Measurements from ENCODE around the gene AK2.

The AK2 gene

GRCh38 chr1:33036051-33036525, 595 bp downstream of the AK2 start:
- H3K56ac ChIP-seq (ENCODE audit: low read length) = peak overlapping the region; percentile 86
- no peak overlapping the region for H2AK5ac ChIP-seq (ENCODE audit: low read length)
- H3K4ac ChIP-seq (ENCODE audit: low read depth, low read length) = no peak overlapping the region
- H2BK15ac ChIP-seq (replicated peaks; ENCODE audit: low read depth) = no peak overlapping the region
- H3K9ac ChIP-seq (ENCODE audit: low read length) = peak overlapping the region; percentile 88
- H2BK120ac ChIP-seq (ENCODE audit: low read depth, low read length) = no peak overlapping the region
- H4K8ac ChIP-seq (ENCODE audit: low read depth, low read length) = no peak overlapping the region
- H3K79me1 ChIP-seq (ENCODE audit: low read length) = peaks cover 12% of the 10 kb centered on the region
- H3K4me3 ChIP-seq (ENCODE audit: low read length) = peak overlapping the region; percentile 89
- H4K5ac ChIP-seq (ENCODE audit: low read length) = no peak overlapping the region
- peak; percentile 54 for DNase-seq
- H3K4me2 ChIP-seq (ENCODE audit: low read length) = peak overlapping the region; percentile 93
- no peak overlapping the region for H3K27ac ChIP-seq (ENCODE audit: low read depth, low read length)
- WGBS (ENCODE audit: extremely low coverage, insufficient coverage, low lambda C conversion rate) = no CpG with 5 or more reads among the region's 5 CpGs
- H3K79me2 ChIP-seq (ENCODE audit: control insufficient read depth, insufficient read depth, low read length) = peaks cover 37% of the 10 kb centered on the region
- H3K4me1 ChIP-seq (ENCODE audit: control insufficient read depth, low read depth, low read length) = peaks cover 3% of the 10 kb centered on the region
- no peak overlapping the region for H3K18ac ChIP-seq (ENCODE audit: low read length)
- H2BK5ac ChIP-seq (ENCODE audit: low read length) = no peak overlapping the region
- H3K23ac ChIP-seq (ENCODE audit: low read length) = peak overlapping the region; percentile 48
- H3K27me3 ChIP-seq (ENCODE audit: insufficient read depth, low read length, poor library complexity) = no peaks in the 10 kb centered on the region
- no peaks in the 10 kb centered on the region for H3K36me3 ChIP-seq (ENCODE audit: control insufficient read depth, insufficient read depth, low read length)

- Histone ChIP-seq H3K36me3 (ENCODE audit: control insufficient read depth, insufficient read depth, low read length) (no peaks in the 10 kb centered on the region), H3K27me3 (ENCODE audit: insufficient read depth, low read length, poor library complexity) (no peaks in the 10 kb centered on the region), H3K4me2 (ENCODE audit: low read length) (no peak overlapping the region), H2BK120ac (ENCODE audit: low read depth, low read length) (no peak overlapping the region), H3K4me1 (ENCODE audit: control insufficient read depth, low read depth, low read length) (peaks cover 9% of the 10 kb centered on the region), H3K9ac (ENCODE audit: low read length) (no peak overlapping the region), H3K79me1 (ENCODE audit: low read length) (peaks cover 20% of the 10 kb centered on the region), H3K27ac (ENCODE audit: low read depth, low read length) (no peak overlapping the region), H4K8ac (ENCODE audit: low read depth, low read length) (no peak overlapping the region), H3K23ac (ENCODE audit: low read length) (no peak overlapping the region), H3K56ac (ENCODE audit: low read length) (no peak overlapping the region), H2BK15ac (replicated peaks; ENCODE audit: low read depth) (no peak overlapping the region), H4K5ac (ENCODE audit: low read length) (no peak overlapping the region), H3K18ac (ENCODE audit: low read length) (no peak overlapping the region), H3K4me3 (ENCODE audit: low read length) (no peak overlapping the region), H2AK5ac (ENCODE audit: low read length) (no peak overlapping the region), H3K79me2 (ENCODE audit: control insufficient read depth, insufficient read depth, low read length) (peaks cover 66% of the 10 kb centered on the region), H3K4ac (ENCODE audit: low read depth, low read length) (no peak overlapping the region), H2BK5ac (ENCODE audit: low read length) (no peak overlapping the region)
- DNase-seq = no peak
- no CpG with 5 or more reads among the region's 6 CpGs for WGBS (ENCODE audit: extremely low coverage, insufficient coverage, low lambda C conversion rate)
Measured at GRCh38 chr1:33032126-33032869, 4.4 kb downstream of the AK2 start.

- Histone ChIP-seq H3K4me3 (ENCODE audit: low read length) (no peak overlapping the region), H2BK120ac (ENCODE audit: low read depth, low read length) (no peak overlapping the region), H3K9ac (ENCODE audit: low read length) (no peak overlapping the region), H4K8ac (ENCODE audit: low read depth, low read length) (no peak overlapping the region), H3K4ac (ENCODE audit: low read depth, low read length) (no peak overlapping the region), H4K5ac (ENCODE audit: low read length) (no peak overlapping the region), H2BK5ac (ENCODE audit: low read length) (no peak overlapping the region), H3K18ac (ENCODE audit: low read length) (no peak overlapping the region), H3K79me1 (ENCODE audit: low read length) (peaks cover 20% of the 10 kb centered on the region), H3K27ac (ENCODE audit: low read depth, low read length) (no peak overlapping the region), H3K4me1 (ENCODE audit: control insufficient read depth, low read depth, low read length) (peaks cover 9% of the 10 kb centered on the region), H3K23ac (ENCODE audit: low read length) (no peak overlapping the region), H2AK5ac (ENCODE audit: low read length) (no peak overlapping the region), H3K36me3 (ENCODE audit: control insufficient read depth, insufficient read depth, low read length) (no peaks in the 10 kb centered on the region), H3K27me3 (ENCODE audit: insufficient read depth, low read length, poor library complexity) (no peaks in the 10 kb centered on the region), H3K79me2 (ENCODE audit: control insufficient read depth, insufficient read depth, low read length) (peaks cover 66% of the 10 kb centered on the region), H3K56ac (ENCODE audit: low read length) (no peak overlapping the region), H3K4me2 (ENCODE audit: low read length) (no peak overlapping the region), H2BK15ac (replicated peaks; ENCODE audit: low read depth) (no peak overlapping the region)
- no CpG with 5 or more reads among the region's 4 CpGs for WGBS (ENCODE audit: extremely low coverage, insufficient coverage, low lambda C conversion rate)
- DNase-seq = no peak
Measured at GRCh38 chr1:33031506-33031905, 5.2 kb downstream of the AK2 start.

GRCh38 chr1:33030575-33030974, 6.1 kb downstream of the AK2 start:
- H3K4me2 ChIP-seq (ENCODE audit: low read length) = no peak overlapping the region
- H3K18ac ChIP-seq (ENCODE audit: low read length) = no peak overlapping the region
- H3K27me3 ChIP-seq (ENCODE audit: insufficient read depth, low read length, poor library complexity) = no peaks in the 10 kb centered on the region
- peaks cover 62% of the 10 kb centered on the region for H3K79me2 ChIP-seq (ENCODE audit: control insufficient read depth, insufficient read depth, low read length)
- H4K5ac ChIP-seq (ENCODE audit: low read length) = no peak overlapping the region
- H4K8ac ChIP-seq (ENCODE audit: low read depth, low read length) = no peak overlapping the region
- no peak overlapping the region for H3K4ac ChIP-seq (ENCODE audit: low read depth, low read length)
- H3K56ac ChIP-seq (ENCODE audit: low read length) = no peak overlapping the region
- no peak overlapping the region for H2AK5ac ChIP-seq (ENCODE audit: low read length)
- no peak overlapping the region for H2BK5ac ChIP-seq (ENCODE audit: low read length)
- no peak overlapping the region for H2BK120ac ChIP-seq (ENCODE audit: low read depth, low read length)
- H2BK15ac ChIP-seq (replicated peaks; ENCODE audit: low read depth) = no peak overlapping the region
- H3K79me1 ChIP-seq (ENCODE audit: low read length) = peaks cover 14% of the 10 kb centered on the region
- no peak for DNase-seq
- H3K36me3 ChIP-seq (ENCODE audit: control insufficient read depth, insufficient read depth, low read length) = no peaks in the 10 kb centered on the region
- WGBS (ENCODE audit: extremely low coverage, insufficient coverage, low lambda C conversion rate) = no CpG with 5 or more reads among the region's 2 CpGs
- H3K27ac ChIP-seq (ENCODE audit: low read depth, low read length) = no peak overlapping the region
- peaks cover 6% of the 10 kb centered on the region for H3K4me1 ChIP-seq (ENCODE audit: control insufficient read depth, low read depth, low read length)
- H3K9ac ChIP-seq (ENCODE audit: low read length) = no peak overlapping the region
- H3K23ac ChIP-seq (ENCODE audit: low read length) = no peak overlapping the region
- H3K4me3 ChIP-seq (ENCODE audit: low read length) = no peak overlapping the region

- peaks cover 12% of the 10 kb centered on the region for H3K79me1 ChIP-seq (ENCODE audit: low read length)
- H4K8ac ChIP-seq (ENCODE audit: low read depth, low read length) = no peak overlapping the region
- peaks cover 60% of the 10 kb centered on the region for H3K79me2 ChIP-seq (ENCODE audit: control insufficient read depth, insufficient read depth, low read length)
- no peak for DNase-seq
- H3K4me1 ChIP-seq (ENCODE audit: control insufficient read depth, low read depth, low read length) = peaks cover 6% of the 10 kb centered on the region
- no peak overlapping the region for H2BK15ac ChIP-seq (replicated peaks; ENCODE audit: low read depth)
- H2BK120ac ChIP-seq (ENCODE audit: low read depth, low read length) = no peak overlapping the region
- no peak overlapping the region for H3K18ac ChIP-seq (ENCODE audit: low read length)
- H3K9ac ChIP-seq (ENCODE audit: low read length) = no peak overlapping the region
- H3K36me3 ChIP-seq (ENCODE audit: control insufficient read depth, insufficient read depth, low read length) = no peaks in the 10 kb centered on the region
- H3K4ac ChIP-seq (ENCODE audit: low read depth, low read length) = no peak overlapping the region
- no peak overlapping the region for H3K27ac ChIP-seq (ENCODE audit: low read depth, low read length)
- no peaks in the 10 kb centered on the region for H3K27me3 ChIP-seq (ENCODE audit: insufficient read depth, low read length, poor library complexity)
- H3K56ac ChIP-seq (ENCODE audit: low read length) = no peak overlapping the region
- no peak overlapping the region for H3K4me3 ChIP-seq (ENCODE audit: low read length)
- H4K5ac ChIP-seq (ENCODE audit: low read length) = no peak overlapping the region
- H3K23ac ChIP-seq (ENCODE audit: low read length) = no peak overlapping the region
- H3K4me2 ChIP-seq (ENCODE audit: low read length) = no peak overlapping the region
- no CpG with 5 or more reads among the region's 5 CpGs for WGBS (ENCODE audit: extremely low coverage, insufficient coverage, low lambda C conversion rate)
- no peak overlapping the region for H2AK5ac ChIP-seq (ENCODE audit: low read length)
- no peak overlapping the region for H2BK5ac ChIP-seq (ENCODE audit: low read length)
Measured at GRCh38 chr1:33029921-33030320, 6.8 kb downstream of the AK2 start.

- Histone ChIP-seq H3K4me2 (ENCODE audit: low read length) (no peak overlapping the region), H3K56ac (ENCODE audit: low read length) (no peak overlapping the region), H3K4ac (ENCODE audit: low read depth, low read length) (no peak overlapping the region), H4K8ac (ENCODE audit: low read depth, low read length) (no peak overlapping the region), H2BK15ac (replicated peaks; ENCODE audit: low read depth) (no peak overlapping the region), H2BK5ac (ENCODE audit: low read length) (no peak overlapping the region), H3K23ac (ENCODE audit: low read length) (no peak overlapping the region), H3K4me3 (ENCODE audit: low read length) (no peak overlapping the region), H3K27ac (ENCODE audit: low read depth, low read length) (no peak overlapping the region), H3K79me2 (ENCODE audit: control insufficient read depth, insufficient read depth, low read length) (peaks cover 54% of the 10 kb centered on the region), H3K27me3 (ENCODE audit: insufficient read depth, low read length, poor library complexity) (no peaks in the 10 kb centered on the region), H2AK5ac (ENCODE audit: low read length) (no peak overlapping the region), H3K9ac (ENCODE audit: low read length) (no peak overlapping the region), H4K5ac (ENCODE audit: low read length) (no peak overlapping the region), H3K18ac (ENCODE audit: low read length) (no peak overlapping the region), H2BK120ac (ENCODE audit: low read depth, low read length) (no peak overlapping the region), H3K4me1 (ENCODE audit: control insufficient read depth, low read depth, low read length) (peaks cover 6% of the 10 kb centered on the region), H3K79me1 (ENCODE audit: low read length) (peaks cover 12% of the 10 kb centered on the region), H3K36me3 (ENCODE audit: control insufficient read depth, insufficient read depth, low read length) (no peaks in the 10 kb centered on the region)
- no peak for DNase-seq
- no CpG with 5 or more reads among the region's 4 CpGs for WGBS (ENCODE audit: extremely low coverage, insufficient coverage, low lambda C conversion rate)
Measured at GRCh38 chr1:33029209-33029608, 7.5 kb downstream of the AK2 start.

Measured in mesendoderm (in vitro differentiated cells).